ENCODE results near the gene EFHC1.

Gene EFHC1

GRCh38 chr6:52422156-52422555 is 2.0 kb downstream of the EFHC1 start:
- DNase-seq, result no peak
- Histone ChIP-seq H3K9ac (ENCODE audit: low read length) (no peak overlapping the region), H3K4me3 (ENCODE audit: low read length) (no peak overlapping the region), H2AFZ (ENCODE audit: low read length) (no peak overlapping the region), H3K9me3 (replicated peaks; ENCODE audit: insufficient read depth, low read length) (no peaks in the 10 kb centered on the region), H3K36me3 (replicated peaks; ENCODE audit: insufficient read depth, low read length) (no peaks in the 10 kb centered on the region), H3K79me2 (ENCODE audit: low read length) (no peaks in the 10 kb centered on the region), H3K9me2 (replicated peaks; ENCODE audit: insufficient read depth, low read length) (no peaks in the 10 kb centered on the region), H3K27me3 (replicated peaks; ENCODE audit: insufficient read depth, low read length) (no peaks in the 10 kb centered on the region), H3F3A (ENCODE audit: insufficient read depth, low read length) (no peaks in the 10 kb centered on the region), H3K4me1 (ENCODE audit: low read length) (peaks cover 23% of the 10 kb centered on the region), H4K20me1 (ENCODE audit: insufficient read depth, low read length) (no peaks in the 10 kb centered on the region), H3K4me2 (ENCODE audit: low read depth, low read length) (no peak overlapping the region), H3K27ac (ENCODE audit: low read length) (no peak overlapping the region)
- TF ChIP-seq, protein P1, sequence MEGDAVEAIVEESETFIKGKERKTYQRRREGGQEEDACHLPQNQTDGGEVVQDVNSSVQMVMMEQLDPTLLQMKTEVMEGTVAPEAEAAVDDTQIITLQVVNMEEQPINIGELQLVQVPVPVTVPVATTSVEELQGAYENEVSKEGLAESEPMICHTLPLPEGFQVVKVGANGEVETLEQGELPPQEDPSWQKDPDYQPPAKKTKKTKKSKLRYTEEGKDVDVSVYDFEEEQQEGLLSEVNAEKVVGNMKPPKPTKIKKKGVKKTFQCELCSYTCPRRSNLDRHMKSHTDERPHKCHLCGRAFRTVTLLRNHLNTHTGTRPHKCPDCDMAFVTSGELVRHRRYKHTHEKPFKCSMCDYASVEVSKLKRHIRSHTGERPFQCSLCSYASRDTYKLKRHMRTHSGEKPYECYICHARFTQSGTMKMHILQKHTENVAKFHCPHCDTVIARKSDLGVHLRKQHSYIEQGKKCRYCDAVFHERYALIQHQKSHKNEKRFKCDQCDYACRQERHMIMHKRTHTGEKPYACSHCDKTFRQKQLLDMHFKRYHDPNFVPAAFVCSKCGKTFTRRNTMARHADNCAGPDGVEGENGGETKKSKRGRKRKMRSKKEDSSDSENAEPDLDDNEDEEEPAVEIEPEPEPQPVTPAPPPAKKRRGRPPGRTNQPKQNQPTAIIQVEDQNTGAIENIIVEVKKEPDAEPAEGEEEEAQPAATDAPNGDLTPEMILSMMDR (IDR thresholded peaks at IDR 0.05; ENCODE audit: low read length), result no peak
- TF ChIP-seq EZH2 (optimal IDR thresholded peaks at IDR 0.05; ENCODE audit: low read depth, low read length), result no peak
- no peak for TF ChIP-seq EZH2phosphoT487 (IDR thresholded peaks at IDR 0.05; ENCODE audit: low read length)

- DNase-seq, result no peak
- Histone ChIP-seq H3K4me3 (ENCODE audit: low read length) (no peak overlapping the region), H3K4me1 (ENCODE audit: low read length) (peaks cover 23% of the 10 kb centered on the region), H3K36me3 (replicated peaks; ENCODE audit: insufficient read depth, low read length) (no peaks in the 10 kb centered on the region), H3K9me3 (replicated peaks; ENCODE audit: insufficient read depth, low read length) (no peaks in the 10 kb centered on the region), H4K20me1 (ENCODE audit: insufficient read depth, low read length) (no peaks in the 10 kb centered on the region), H3K27me3 (replicated peaks; ENCODE audit: insufficient read depth, low read length) (no peaks in the 10 kb centered on the region), H3K79me2 (ENCODE audit: low read length) (no peaks in the 10 kb centered on the region), H3K4me2 (ENCODE audit: low read depth, low read length) (no peak overlapping the region), H3K9me2 (replicated peaks; ENCODE audit: insufficient read depth, low read length) (no peaks in the 10 kb centered on the region), H2AFZ (ENCODE audit: low read length) (no peak overlapping the region), H3K27ac (ENCODE audit: low read length) (no peak overlapping the region), H3F3A (ENCODE audit: insufficient read depth, low read length) (no peaks in the 10 kb centered on the region), H3K9ac (ENCODE audit: low read length) (no peak overlapping the region)
- TF ChIP-seq, protein P1 (IDR thresholded peaks at IDR 0.05; ENCODE audit: low read length), result no peak
- TF ChIP-seq EZH2phosphoT487 (IDR thresholded peaks at IDR 0.05; ENCODE audit: low read length) (no peak), EZH2 (optimal IDR thresholded peaks at IDR 0.05; ENCODE audit: low read depth, low read length) (no peak)
These were observed 3.3 kb downstream of the EFHC1 start for GRCh38 chr6:52423448-52423847.

GRCh38 chr6:52423971-52424381 is 3.8 kb downstream of the EFHC1 start:
- Histone ChIP-seq H3K4me1 (ENCODE audit: low read length) (peaks cover 19% of the 10 kb centered on the region), H3K4me3 (ENCODE audit: low read length) (no peak overlapping the region), H3K27me3 (replicated peaks; ENCODE audit: insufficient read depth, low read length) (no peaks in the 10 kb centered on the region), H3K36me3 (replicated peaks; ENCODE audit: insufficient read depth, low read length) (no peaks in the 10 kb centered on the region), H3K9me2 (replicated peaks; ENCODE audit: insufficient read depth, low read length) (no peaks in the 10 kb centered on the region), H3K9ac (ENCODE audit: low read length) (no peak overlapping the region), H3K27ac (ENCODE audit: low read length) (no peak overlapping the region), H2AFZ (ENCODE audit: low read length) (no peak overlapping the region), H4K20me1 (ENCODE audit: insufficient read depth, low read length) (no peaks in the 10 kb centered on the region), H3F3A (ENCODE audit: insufficient read depth, low read length) (no peaks in the 10 kb centered on the region), H3K79me2 (ENCODE audit: low read length) (no peaks in the 10 kb centered on the region), H3K4me2 (ENCODE audit: low read depth, low read length) (no peak overlapping the region), H3K9me3 (replicated peaks; ENCODE audit: insufficient read depth, low read length) (no peaks in the 10 kb centered on the region)
- TF ChIP-seq EZH2 (optimal IDR thresholded peaks at IDR 0.05; ENCODE audit: low read depth, low read length), result no peak
- TF ChIP-seq, protein P1 (IDR thresholded peaks at IDR 0.05; ENCODE audit: low read length), result no peak
- no peak for TF ChIP-seq EZH2phosphoT487 (IDR thresholded peaks at IDR 0.05; ENCODE audit: low read length)
- DNase-seq, result no peak
